ENCODE data around the gene NAB1. TPM values are rescaled to one million over a fixed set of nuclear protein-coding genes. Genes with fewer than 3 reads are reported as not detected.

NAB1 gene
- total and polyA plus RNA-seq, 2 experiments from 2014 or later: 10.4 to 40.2 TPM

DNA sequence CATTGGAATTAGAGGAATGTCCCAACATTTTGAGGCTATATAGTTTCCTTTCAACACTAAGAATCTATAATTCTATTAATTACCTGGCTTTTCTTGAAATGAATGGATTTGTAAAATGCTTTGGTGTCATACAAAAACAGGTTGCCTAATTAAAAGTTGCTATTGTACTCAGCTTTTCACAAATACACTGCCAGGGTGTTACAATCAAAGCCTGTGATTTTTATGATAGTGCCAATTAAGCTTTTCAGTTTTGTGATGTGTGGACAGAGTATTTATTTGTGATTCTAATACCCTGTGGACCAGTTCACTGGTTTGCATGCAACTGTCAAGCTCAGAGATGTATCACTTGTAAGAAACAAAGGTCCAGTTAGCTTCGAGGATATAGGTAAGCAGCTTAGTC is 71.8 kb downstream of the NAB1 start:
- H3K9me3 Mint-ChIP-seq: no peaks in the 10 kb centered on the region; the same call in 2 of the 3 replicates
- DNase-seq (ENCODE audit: low spot score) (no peak), ATAC-seq (no peak)
- H3K27me3 Mint-ChIP-seq (ENCODE audit: insufficient read depth, low read depth, poor library complexity): no peaks in the 10 kb centered on the region
- H3K27ac Mint-ChIP-seq: no peak overlapping the region
- no peak overlapping the region for H3K27ac ChIP-seq (ENCODE audit: low read depth)
- no peak overlapping the region for H3K4me3 Mint-ChIP-seq
- H3K36me3 ChIP-seq (ENCODE audit: insufficient read depth): no peaks in the 10 kb centered on the region
- H4K20me1 ChIP-seq (replicated peaks; ENCODE audit: insufficient read depth): no peaks in the 10 kb centered on the region
- H3K27me3 ChIP-seq (ENCODE audit: insufficient read depth): no peaks in the 10 kb centered on the region
- no peak overlapping the region for H3K4me2 ChIP-seq
- TF ChIP-seq, protein P1, sequence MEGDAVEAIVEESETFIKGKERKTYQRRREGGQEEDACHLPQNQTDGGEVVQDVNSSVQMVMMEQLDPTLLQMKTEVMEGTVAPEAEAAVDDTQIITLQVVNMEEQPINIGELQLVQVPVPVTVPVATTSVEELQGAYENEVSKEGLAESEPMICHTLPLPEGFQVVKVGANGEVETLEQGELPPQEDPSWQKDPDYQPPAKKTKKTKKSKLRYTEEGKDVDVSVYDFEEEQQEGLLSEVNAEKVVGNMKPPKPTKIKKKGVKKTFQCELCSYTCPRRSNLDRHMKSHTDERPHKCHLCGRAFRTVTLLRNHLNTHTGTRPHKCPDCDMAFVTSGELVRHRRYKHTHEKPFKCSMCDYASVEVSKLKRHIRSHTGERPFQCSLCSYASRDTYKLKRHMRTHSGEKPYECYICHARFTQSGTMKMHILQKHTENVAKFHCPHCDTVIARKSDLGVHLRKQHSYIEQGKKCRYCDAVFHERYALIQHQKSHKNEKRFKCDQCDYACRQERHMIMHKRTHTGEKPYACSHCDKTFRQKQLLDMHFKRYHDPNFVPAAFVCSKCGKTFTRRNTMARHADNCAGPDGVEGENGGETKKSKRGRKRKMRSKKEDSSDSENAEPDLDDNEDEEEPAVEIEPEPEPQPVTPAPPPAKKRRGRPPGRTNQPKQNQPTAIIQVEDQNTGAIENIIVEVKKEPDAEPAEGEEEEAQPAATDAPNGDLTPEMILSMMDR (conservative IDR thresholded peaks at IDR 0.05; ENCODE audit: low read depth in 2 of 2): no peak
- TF ChIP-seq, protein P2, sequence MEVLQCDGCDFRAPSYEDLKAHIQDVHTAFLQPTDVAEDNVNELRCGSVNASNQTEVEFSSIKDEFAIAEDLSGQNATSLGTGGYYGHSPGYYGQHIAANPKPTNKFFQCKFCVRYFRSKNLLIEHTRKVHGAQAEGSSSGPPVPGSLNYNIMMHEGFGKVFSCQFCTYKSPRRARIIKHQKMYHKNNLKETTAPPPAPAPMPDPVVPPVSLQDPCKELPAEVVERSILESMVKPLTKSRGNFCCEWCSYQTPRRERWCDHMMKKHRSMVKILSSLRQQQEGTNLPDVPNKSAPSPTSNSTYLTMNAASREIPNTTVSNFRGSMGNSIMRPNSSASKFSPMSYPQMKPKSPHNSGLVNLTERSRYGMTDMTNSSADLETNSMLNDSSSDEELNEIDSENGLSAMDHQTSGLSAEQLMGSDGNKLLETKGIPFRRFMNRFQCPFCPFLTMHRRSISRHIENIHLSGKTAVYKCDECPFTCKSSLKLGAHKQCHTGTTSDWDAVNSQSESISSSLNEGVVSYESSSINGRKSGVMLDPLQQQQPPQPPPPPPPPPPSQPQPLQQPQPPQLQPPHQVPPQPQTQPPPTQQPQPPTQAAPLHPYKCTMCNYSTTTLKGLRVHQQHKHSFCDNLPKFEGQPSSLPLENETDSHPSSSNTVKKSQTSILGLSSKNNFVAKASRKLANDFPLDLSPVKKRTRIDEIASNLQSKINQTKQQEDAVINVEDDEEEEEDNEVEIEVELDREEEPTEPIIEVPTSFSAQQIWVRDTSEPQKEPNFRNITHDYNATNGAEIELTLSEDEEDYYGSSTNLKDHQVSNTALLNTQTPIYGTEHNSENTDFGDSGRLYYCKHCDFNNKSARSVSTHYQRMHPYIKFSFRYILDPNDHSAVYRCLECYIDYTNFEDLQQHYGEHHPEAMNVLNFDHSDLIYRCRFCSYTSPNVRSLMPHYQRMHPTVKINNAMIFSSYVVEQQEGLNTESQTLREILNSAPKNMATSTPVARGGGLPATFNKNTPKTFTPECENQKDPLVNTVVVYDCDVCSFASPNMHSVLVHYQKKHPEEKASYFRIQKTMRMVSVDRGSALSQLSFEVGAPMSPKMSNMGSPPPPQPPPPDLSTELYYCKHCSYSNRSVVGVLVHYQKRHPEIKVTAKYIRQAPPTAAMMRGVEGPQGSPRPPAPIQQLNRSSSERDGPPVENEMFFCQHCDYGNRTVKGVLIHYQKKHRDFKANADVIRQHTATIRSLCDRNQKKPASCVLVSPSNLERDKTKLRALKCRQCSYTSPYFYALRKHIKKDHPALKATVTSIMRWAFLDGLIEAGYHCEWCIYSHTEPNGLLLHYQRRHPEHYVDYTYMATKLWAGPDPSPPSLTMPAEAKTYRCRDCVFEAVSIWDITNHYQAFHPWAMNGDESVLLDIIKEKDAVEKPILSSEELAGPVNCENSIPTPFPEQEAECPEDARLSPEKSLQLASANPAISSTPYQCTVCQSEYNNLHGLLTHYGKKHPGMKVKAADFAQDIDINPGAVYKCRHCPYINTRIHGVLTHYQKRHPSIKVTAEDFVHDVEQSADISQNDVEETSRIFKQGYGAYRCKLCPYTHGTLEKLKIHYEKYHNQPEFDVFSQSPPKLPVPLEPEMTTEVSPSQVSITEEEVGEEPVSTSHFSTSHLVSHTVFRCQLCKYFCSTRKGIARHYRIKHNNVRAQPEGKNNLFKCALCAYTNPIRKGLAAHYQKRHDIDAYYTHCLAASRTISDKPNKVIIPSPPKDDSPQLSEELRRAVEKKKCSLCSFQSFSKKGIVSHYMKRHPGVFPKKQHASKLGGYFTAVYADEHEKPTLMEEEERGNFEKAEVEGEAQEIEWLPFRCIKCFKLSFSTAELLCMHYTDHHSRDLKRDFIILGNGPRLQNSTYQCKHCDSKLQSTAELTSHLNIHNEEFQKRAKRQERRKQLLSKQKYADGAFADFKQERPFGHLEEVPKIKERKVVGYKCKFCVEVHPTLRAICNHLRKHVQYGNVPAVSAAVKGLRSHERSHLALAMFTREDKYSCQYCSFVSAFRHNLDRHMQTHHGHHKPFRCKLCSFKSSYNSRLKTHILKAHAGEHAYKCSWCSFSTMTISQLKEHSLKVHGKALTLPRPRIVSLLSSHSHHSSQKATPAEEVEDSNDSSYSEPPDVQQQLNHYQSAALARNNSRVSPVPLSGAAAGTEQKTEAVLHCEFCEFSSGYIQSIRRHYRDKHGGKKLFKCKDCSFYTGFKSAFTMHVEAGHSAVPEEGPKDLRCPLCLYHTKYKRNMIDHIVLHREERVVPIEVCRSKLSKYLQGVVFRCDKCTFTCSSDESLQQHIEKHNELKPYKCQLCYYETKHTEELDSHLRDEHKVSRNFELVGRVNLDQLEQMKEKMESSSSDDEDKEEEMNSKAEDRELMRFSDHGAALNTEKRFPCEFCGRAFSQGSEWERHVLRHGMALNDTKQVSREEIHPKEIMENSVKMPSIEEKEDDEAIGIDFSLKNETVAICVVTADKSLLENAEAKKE (CRISPR knock-in tag; IDR thresholded peaks at IDR 0.05): no peak
- TF ChIP-seq EZH2 (IDR thresholded peaks at IDR 0.05; ENCODE audit: low read depth, unreplicated experiment) (no peak), ZNF331 (CRISPR knock-in tag; IDR thresholded peaks at IDR 0.05; ENCODE audit: low read depth) (no peak), STAT1 (IDR thresholded peaks at IDR 0.05; ENCODE audit: unreplicated experiment) (no peak), NANOG (IDR thresholded peaks at IDR 0.05; ENCODE audit: borderline replicate concordance) (no peak), ZNF114 (CRISPR knock-in tag; IDR thresholded peaks at IDR 0.05) (no peak), EZH2phosphoT487 (IDR thresholded peaks at IDR 0.05; ENCODE audit: unreplicated experiment) (no peak), JUNB (IDR thresholded peaks at IDR 0.05; ENCODE audit: unreplicated experiment) (no peak), CREB1 (CRISPR knock-in tag; IDR thresholded peaks at IDR 0.05; ENCODE audit: low read depth) (no peak), POLR2AphosphoS5 (IDR thresholded peaks at IDR 0.05; ENCODE audit: low read depth) (no peak)
- TF ChIP-seq, protein P3, sequence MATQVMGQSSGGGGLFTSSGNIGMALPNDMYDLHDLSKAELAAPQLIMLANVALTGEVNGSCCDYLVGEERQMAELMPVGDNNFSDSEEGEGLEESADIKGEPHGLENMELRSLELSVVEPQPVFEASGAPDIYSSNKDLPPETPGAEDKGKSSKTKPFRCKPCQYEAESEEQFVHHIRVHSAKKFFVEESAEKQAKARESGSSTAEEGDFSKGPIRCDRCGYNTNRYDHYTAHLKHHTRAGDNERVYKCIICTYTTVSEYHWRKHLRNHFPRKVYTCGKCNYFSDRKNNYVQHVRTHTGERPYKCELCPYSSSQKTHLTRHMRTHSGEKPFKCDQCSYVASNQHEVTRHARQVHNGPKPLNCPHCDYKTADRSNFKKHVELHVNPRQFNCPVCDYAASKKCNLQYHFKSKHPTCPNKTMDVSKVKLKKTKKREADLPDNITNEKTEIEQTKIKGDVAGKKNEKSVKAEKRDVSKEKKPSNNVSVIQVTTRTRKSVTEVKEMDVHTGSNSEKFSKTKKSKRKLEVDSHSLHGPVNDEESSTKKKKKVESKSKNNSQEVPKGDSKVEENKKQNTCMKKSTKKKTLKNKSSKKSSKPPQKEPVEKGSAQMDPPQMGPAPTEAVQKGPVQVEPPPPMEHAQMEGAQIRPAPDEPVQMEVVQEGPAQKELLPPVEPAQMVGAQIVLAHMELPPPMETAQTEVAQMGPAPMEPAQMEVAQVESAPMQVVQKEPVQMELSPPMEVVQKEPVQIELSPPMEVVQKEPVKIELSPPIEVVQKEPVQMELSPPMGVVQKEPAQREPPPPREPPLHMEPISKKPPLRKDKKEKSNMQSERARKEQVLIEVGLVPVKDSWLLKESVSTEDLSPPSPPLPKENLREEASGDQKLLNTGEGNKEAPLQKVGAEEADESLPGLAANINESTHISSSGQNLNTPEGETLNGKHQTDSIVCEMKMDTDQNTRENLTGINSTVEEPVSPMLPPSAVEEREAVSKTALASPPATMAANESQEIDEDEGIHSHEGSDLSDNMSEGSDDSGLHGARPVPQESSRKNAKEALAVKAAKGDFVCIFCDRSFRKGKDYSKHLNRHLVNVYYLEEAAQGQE (IDR thresholded peaks at IDR 0.05; ENCODE audit: unreplicated experiment): no peak
- TF ChIP-seq, protein P4, sequence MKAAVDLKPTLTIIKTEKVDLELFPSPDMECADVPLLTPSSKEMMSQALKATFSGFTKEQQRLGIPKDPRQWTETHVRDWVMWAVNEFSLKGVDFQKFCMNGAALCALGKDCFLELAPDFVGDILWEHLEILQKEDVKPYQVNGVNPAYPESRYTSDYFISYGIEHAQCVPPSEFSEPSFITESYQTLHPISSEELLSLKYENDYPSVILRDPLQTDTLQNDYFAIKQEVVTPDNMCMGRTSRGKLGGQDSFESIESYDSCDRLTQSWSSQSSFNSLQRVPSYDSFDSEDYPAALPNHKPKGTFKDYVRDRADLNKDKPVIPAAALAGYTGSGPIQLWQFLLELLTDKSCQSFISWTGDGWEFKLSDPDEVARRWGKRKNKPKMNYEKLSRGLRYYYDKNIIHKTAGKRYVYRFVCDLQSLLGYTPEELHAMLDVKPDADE (IDR thresholded peaks at IDR 0.05): no peak
- H3K4me1 ChIP-seq (ENCODE audit: insufficient read depth): no peaks in the 10 kb centered on the region; the same call in 1 of the 2 replicates
- peaks cover 5% of the 10 kb centered on the region; the same call in 2 of the 3 replicates for H3K4me1 Mint-ChIP-seq
- no peaks in the 10 kb centered on the region for H3K79me2 ChIP-seq (replicated peaks; ENCODE audit: insufficient read depth)
- H2AFZ ChIP-seq: no peak overlapping the region
- H3F3A ChIP-seq (replicated peaks; ENCODE audit: low read depth): no peaks in the 10 kb centered on the region
- no peak overlapping the region for H3K4me3 ChIP-seq
- H3K9me2 ChIP-seq (ENCODE audit: insufficient read depth): peaks cover 9% of the 10 kb centered on the region
- H3K36me3 Mint-ChIP-seq (ENCODE audit: low read depth): no peaks in the 10 kb centered on the region

Data from GM23338 (cell line).